Common myeloid progenitor, CD34-positive (primary cell): ENCODE results near the gene FCN1. TPM values are rescaled to one million over a fixed set of nuclear protein-coding genes. Genes with fewer than 3 reads are reported as not detected.

Experiments
- CTCF ChIA-PET: fragments of 350-600 bp; sonication (Branson Sonifier 250); formaldehyde crosslinking; loops from one replicate; lab custom pipeline; 2021; ENCODE audit warnings: antibody characterized with exemption; lab: Charles Lee
- POLR2A ChIA-PET: fragments of 350-600 bp; sonication (Branson Sonifier 250); formaldehyde crosslinking; loops from one replicate; lab custom pipeline; 2021; ENCODE audit warnings: antibody characterized with exemption; lab: Charles Lee
- DNase-seq, 3 donors: peaks; one replicate each; pipeline versions ENCODE4 v3.0.0 to v3.0.0-alpha.2; 2013
- H3K27ac ChIP-seq, 2 experiments: 1 replicate in 1 of 2; 2 replicates in 1 of 2; pipeline ENCODE4 v1.7.0; 2013; ENCODE audit warnings: inconsistent platforms in 2 of 2, low read length in 2 of 2, mild to moderate bottlenecking in 2 of 2, low read depth in 1 of 2, moderate library complexity in 1 of 2; ENCODE audit not compliant: severe bottlenecking in 2 of 2, insufficient read depth in 1 of 2, poor library complexity in 1 of 2
- H3K27me3 ChIP-seq, 5 experiments: replicated peaks in 2 of 5; 1 replicate in 3 of 5; 2 replicates in 2 of 5; pipeline versions ENCODE4 v1.6.1 to v1.7.0; 2013; ENCODE audit warnings: low read length in 4 of 5, mild to moderate bottlenecking in 2 of 5, moderate library complexity in 2 of 5, inconsistent platforms in 1 of 5; ENCODE audit not compliant: insufficient read depth in 5 of 5, control insufficient read depth in 4 of 5
- H3K36me3 ChIP-seq, 4 experiments: 1 replicate in 2 of 4; 2 replicates in 2 of 4; pipeline versions ENCODE4 v1.6.1 to v1.7.0; 2013; ENCODE audit warnings: low read length in 3 of 4, control low read depth in 1 of 4, mild to moderate bottlenecking in 1 of 4; ENCODE audit not compliant: control insufficient read depth in 4 of 4, insufficient read depth in 4 of 4
- H3K4me1 ChIP-seq, 4 experiments: 1 replicate in 3 of 4; 2 replicates in 1 of 4; pipeline versions ENCODE4 v1.6.1 to v1.7.1; 2013; ENCODE audit warnings: low read length in 3 of 4, mild to moderate bottlenecking in 3 of 4, control low read depth in 1 of 4, inconsistent platforms in 1 of 4, moderate library complexity in 1 of 4; ENCODE audit not compliant: control insufficient read depth in 4 of 4, insufficient read depth in 4 of 4; ENCODE audit errors: control extremely low read depth in 1 of 4
- H3K4me3 ChIP-seq, 7 experiments: 1 replicate in 4 of 7; 2 replicates in 3 of 7; pipeline versions ENCODE4 v1.5.1 to v1.7.0; 2013; ENCODE audit warnings: mild to moderate bottlenecking in 7 of 7, low read length in 6 of 7, moderate library complexity in 6 of 7, inconsistent platforms in 2 of 7, low read depth in 2 of 7, control low read depth in 1 of 7; ENCODE audit not compliant: insufficient read depth in 4 of 7, control insufficient read depth in 1 of 7; ENCODE audit errors: extremely low read depth in 1 of 7
- H3K9me3 ChIP-seq, 5 experiments: 1 replicate in 4 of 5; 2 replicates in 1 of 5; pipeline versions ENCODE4 v1.6.1 to v1.7.1; 2013; ENCODE audit warnings: low read length in 4 of 5, mild to moderate bottlenecking in 2 of 5, inconsistent platforms in 1 of 5, low read depth in 1 of 5, moderate library complexity in 1 of 5; ENCODE audit not compliant: control insufficient read depth in 4 of 5, insufficient read depth in 2 of 5; ENCODE audit errors: control extremely low read depth in 1 of 5
- WGBS: methylation state at CpG from one replicate; pipeline ENCODE4 v1.1.5; 2013; ENCODE audit not compliant: insufficient coverage; 5-methylcytosine and 5-hydroxymethylcytosine counted together
- polyA plus RNA-seq: library from polyadenylated mRNA; unstranded; fragments of 120-200 nt; gene quantifications from one replicate; pipeline ENCODE4 v1.2.1, GENCODE V29; 2013

The FCN1 gene
- 18.1 TPM for polyA plus RNA-seq

DNA sequence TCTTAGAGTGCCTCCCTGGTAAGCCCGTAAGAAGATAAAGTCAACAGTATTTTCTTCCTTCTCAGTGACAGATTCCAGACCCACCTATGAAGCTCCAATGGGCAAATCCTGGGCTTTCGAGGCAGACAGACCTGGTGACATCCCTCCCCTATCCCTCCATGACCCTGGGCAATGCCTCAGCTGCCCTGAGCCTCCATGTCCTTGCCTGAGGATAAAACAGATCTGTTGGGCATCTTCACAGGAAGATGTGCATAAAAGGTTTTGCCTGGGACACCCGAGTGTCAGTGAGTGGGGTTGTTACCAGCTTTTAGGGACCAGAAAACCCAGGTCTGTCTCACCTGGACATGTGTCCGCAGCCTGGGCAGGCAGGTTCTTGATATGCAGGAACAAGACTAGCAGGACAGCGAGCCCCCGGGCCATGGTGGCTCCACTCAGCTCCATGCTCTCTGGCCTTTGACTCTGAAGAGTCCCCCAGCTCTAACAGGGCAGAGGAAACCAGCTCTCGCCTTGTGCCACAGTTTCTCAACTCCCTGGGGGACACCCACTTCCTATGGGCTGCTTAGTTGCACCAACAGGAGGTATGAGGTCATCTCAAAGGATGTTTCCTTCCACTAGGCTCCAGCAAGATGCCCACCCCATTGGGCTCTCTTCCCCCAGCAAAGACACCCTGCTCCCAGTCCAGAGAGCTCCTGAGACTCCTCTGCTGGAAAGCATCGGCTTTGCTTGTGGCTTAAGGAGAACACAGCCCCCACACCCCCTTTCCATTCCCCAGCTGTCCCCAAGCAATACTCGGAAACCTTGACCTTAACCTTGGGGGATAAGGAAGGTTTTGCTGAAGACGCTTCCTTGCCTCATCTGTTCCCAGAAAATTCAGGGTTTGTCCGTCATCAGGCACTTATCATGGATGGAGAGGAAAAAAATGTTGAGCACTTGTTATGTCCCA, at the start of gene FCN1:
Gene FCN1, minus strand, starts transcription at position 482 of the 943 bp plus-strand sequence. Its CDS starts 41 bp downstream, at position 441.
- Histone ChIP-seq H3K4me1 (peaks cover 0 to 27% (median 2%) of the 10 kb centered on the region in 4 experiments), H3K27ac (no peak within 1 kb of the TSS), H3K27me3 (no peaks in the 10 kb centered on the region), H3K36me3 (no peaks in the 10 kb centered on the region), H3K4me3 (peak within 1 kb of the TSS in 2 of 7 experiments; percentile 8 to 47), H3K9me3 (peaks cover 0 to 14% (median 6%) of the 10 kb centered on the region in 5 experiments)
- POLR2A ChIA-PET = no interaction called here
- 86% methylated on average over 9 of the region's 11 CpGs for WGBS
- no peak for DNase-seq
- CTCF ChIA-PET = interaction anchor here (0.6 kb wide), 1 partner anchor 62 kb away, joined by 3 read pairs; no protein-coding TSS in a partner anchor

DNA sequence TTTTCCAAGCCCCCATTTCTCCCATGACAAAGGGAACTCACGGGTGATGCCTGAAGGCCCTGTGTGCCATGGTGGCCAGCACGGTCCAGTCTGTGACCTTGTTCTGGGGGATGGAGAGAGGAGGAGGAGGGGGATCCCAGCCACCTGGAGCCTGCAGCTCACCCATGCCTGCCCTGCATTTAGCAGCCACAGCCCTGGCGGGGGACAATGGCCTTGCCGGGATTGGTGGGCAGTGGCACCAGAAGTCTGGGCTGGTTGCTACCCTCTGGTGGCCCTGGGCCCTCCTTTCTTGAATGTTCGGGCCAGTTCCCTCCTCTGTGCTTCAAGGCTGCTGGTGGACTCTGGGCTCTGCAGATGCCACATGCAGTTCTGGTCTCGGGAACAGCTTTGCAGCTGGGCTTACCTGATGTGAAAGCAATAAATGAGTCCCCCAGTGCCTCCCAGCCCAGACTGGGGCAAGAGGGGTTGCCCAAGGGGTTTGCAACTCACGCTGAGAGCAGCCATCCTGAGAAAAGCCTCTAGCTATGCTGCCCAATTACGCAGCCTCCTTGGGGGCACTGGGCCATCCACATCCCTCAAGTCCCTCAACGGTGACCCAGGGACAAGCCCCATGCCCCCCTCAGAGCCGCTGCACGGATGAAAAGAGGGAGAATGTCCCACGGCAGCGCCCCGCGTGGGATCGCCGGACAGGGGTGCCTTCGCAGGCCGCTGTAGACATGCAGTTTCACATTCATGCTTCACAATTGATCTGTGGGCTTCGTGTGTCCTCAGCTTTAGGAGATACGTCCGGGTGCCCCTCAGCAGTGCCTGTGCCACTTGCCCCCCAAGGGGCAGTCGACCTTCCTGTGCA, 49.2 kb upstream of the FCN1 start:
- POLR2A ChIA-PET = interaction anchor here (0.6 kb wide), 1 partner anchor 26 kb away, joined by 3 read pairs; no protein-coding TSS in a partner anchor
- H3K27ac ChIP-seq = no peak overlapping the region

DNA sequence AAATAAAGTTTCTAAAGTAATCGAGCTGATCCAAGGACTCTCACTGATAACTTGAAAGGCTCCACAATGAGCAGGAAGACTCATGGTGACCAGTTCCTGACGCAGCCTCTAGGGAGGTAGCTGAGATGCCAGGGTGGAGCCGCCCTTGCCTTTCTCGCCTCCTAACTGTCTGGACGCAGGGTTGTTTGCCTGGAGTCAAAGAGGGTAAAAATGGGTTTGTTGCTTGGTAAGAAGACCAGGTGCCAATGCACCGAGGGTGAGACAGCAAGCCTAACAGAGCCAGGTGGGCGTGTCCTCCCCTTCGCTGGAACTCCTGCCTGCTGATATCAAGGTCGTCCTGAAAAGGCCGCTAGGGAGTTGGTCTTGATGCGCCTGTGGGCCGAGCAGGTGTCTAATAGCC, 48.6 kb upstream of the FCN1 start:
- peaks cover 0 to 8% (median 2%) of the 10 kb centered on the region in 5 experiments for H3K27me3 ChIP-seq
- POLR2A ChIA-PET = no interaction called here
- CTCF ChIA-PET = no interaction called here
- H3K4me3 ChIP-seq = no peak overlapping the region
- DNase-seq = no peak
- H3K27ac ChIP-seq = no peak overlapping the region
- H3K9me3 ChIP-seq = no peaks in the 10 kb centered on the region
- no peaks in the 10 kb centered on the region for H3K36me3 ChIP-seq
- H3K4me1 ChIP-seq = no peaks in the 10 kb centered on the region
- WGBS = 90% methylated on average over 12 of the region's 12 CpGs

More for the DNA sequence above, 49.2 kb upstream of the FCN1 start:
- Histone ChIP-seq H3K4me1 (no peaks in the 10 kb centered on the region), H3K4me3 (no peak overlapping the region), H3K9me3 (no peaks in the 10 kb centered on the region), H3K36me3 (no peaks in the 10 kb centered on the region), H3K27me3 (peaks cover 0 to 10% (median 4%) of the 10 kb centered on the region in 5 experiments)
- no peak for DNase-seq
- 89% methylated on average over 21 of the region's 23 CpGs for WGBS
- CTCF ChIA-PET = no interaction called here

DNA sequence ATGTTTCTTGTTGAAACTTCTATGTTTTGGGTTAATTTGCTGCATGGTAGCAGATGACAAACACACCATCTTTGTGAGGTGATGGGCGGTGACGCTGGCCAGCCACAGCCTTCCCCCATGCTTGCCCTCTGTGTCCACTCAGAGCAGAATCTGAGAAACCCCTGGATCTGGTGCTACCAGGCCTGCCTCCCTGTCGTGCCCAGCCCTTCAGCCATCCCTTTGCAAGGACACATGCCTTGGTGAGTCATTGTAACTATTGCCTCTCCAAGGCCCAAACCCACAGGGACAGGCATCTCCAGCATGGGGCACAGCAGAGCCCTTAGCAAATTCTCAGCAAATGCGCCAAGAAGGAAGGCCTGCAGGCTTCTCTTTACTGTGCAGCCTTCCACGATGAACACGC, 48.1 kb upstream of the FCN1 start:
- 98% methylated on average over 6 of the region's 6 CpGs for WGBS
- Histone ChIP-seq H3K36me3 (no peaks in the 10 kb centered on the region), H3K27ac (no peak overlapping the region), H3K27me3 (peaks cover 0 to 8% (median 2%) of the 10 kb centered on the region in 5 experiments), H3K4me3 (no peak overlapping the region), H3K4me1 (no peaks in the 10 kb centered on the region), H3K9me3 (no peaks in the 10 kb centered on the region)
- ChIA-PET CTCF (no interaction called here), POLR2A (no interaction called here)
- no peak for DNase-seq

DNA sequence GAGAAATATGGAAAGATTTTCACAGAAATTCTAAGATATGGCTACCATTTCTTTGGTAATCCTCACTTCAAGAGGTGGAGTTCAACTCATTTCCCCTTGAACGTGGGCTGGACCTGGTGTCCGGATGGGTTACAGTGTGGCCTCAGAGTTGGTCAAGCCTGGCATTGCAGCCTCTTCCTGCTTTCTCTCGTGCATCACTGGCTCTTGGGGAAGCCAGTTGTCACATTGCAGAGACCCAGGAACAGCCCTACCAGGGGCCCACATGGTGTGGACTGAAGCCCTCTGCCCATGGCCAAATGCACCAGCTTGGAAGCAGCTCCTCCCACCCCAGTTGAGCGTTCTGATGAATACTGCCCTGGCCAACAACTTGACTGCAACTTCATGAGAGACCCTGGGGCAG, 47.7 kb upstream of the FCN1 start:
- WGBS = 89% methylated on average over 3 of the region's 4 CpGs

DNA sequence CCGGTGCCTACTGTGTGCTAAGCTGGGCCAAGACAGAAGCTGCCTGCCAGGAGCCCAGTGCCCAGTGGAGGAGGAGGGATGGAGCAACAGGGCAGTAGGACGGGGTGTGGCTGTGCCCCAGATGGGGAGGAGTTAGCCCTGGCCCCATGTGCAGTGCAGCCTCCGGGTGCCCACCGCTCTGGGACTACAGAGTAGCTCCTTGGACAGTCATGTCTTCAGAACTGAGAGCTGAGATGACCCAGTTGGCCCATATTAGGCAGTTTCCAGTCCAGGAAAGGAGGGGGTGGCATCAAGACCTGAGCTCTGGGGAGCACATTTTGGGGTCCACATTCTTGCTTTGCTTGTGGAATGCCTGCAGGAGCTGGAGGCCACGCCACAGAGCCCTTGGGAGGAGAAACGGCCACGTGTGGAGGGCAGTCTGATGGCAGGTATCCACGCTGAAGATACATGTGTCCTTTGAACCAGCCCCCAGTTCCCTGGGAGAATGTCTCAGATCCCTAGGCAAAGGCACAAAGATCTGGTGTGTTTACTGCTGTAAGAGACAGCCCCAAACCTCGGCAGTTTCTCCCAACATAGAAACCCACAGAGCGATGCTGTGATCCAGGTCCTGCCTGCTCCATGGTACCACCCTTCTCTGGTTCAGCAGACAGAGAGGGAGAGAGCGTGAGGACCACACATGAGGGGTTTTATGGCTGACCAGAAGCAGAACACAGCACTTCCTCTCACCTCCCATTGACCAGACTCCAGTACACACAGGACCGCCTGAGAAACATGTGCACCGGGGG, 46.8 kb upstream of the FCN1 start:
- ChIA-PET POLR2A (no interaction called here), CTCF (interaction anchor here (1.5 kb wide), 1 partner anchor 19 kb away, joined by 3 read pairs; no protein-coding TSS in a partner anchor)
- no peak for DNase-seq
- Histone ChIP-seq H3K36me3 (no peaks in the 10 kb centered on the region), H3K9me3 (no peaks in the 10 kb centered on the region), H3K27ac (no peak overlapping the region), H3K27me3 (peaks cover 0 to 8% (median 4%) of the 10 kb centered on the region in 5 experiments), H3K4me1 (no peaks in the 10 kb centered on the region), H3K4me3 (no peak overlapping the region)
- 95% methylated on average over 10 of the region's 13 CpGs for WGBS

More for the DNA sequence above, 47.7 kb upstream of the FCN1 start:
- Histone ChIP-seq H3K36me3 (no peaks in the 10 kb centered on the region), H3K9me3 (no peaks in the 10 kb centered on the region), H3K27ac (no peak overlapping the region), H3K4me1 (no peaks in the 10 kb centered on the region), H3K27me3 (peaks cover 0 to 8% (median 4%) of the 10 kb centered on the region in 5 experiments), H3K4me3 (no peak overlapping the region)
- POLR2A ChIA-PET = no interaction called here
- CTCF ChIA-PET = no interaction called here
- no peak for DNase-seq
